NT2/D1 (cell line): Measurements from ENCODE around the gene TARS2.

Source experiments
- DNase-seq: peaks from one replicate; pipeline ENCODE4 v3.0.0-alpha.2; 2011; ENCODE audit warnings: low read depth, low spot score
- H3K27me3 ChIP-seq: 2 replicates; pipeline ENCODE4 v1.6.0; 2011; ENCODE audit warnings: mild to moderate bottlenecking; ENCODE audit not compliant: insufficient read length, insufficient read depth
- H3K36me3 ChIP-seq: 2 replicates; pipeline ENCODE4 v1.6.1; 2011; ENCODE audit warnings: mild to moderate bottlenecking, low read length, mixed read lengths; ENCODE audit not compliant: insufficient read depth, insufficient read length
- H3K4me1 ChIP-seq: 2 replicates; pipeline ENCODE4 v1.5.1; 2011; ENCODE audit not compliant: insufficient read depth, insufficient read length
- H3K4me3 ChIP-seq: 2 replicates; pipeline ENCODE4 v1.5.1; 2011; ENCODE audit warnings: low read depth; ENCODE audit not compliant: insufficient read length
- H3K9ac ChIP-seq: 2 replicates; pipeline ENCODE4 v1.6.0; 2011; ENCODE audit warnings: low read depth; ENCODE audit not compliant: insufficient read length
- H3K9me3 ChIP-seq: 2 replicates; pipeline ENCODE4 v1.5.1; 2011; ENCODE audit warnings: mild to moderate bottlenecking, low read length; ENCODE audit not compliant: insufficient read depth
- SUZ12 ChIP-seq: IDR thresholded peaks from 2 replicates; pipeline ENCODE4 v1.6.1; 2011; ENCODE audit not compliant: insufficient read length, insufficient read depth; ENCODE audit errors: extremely low read depth
- YY1 ChIP-seq: IDR thresholded peaks from 2 replicates; pipeline ENCODE4 v1.6.1; 2011; ENCODE audit not compliant: insufficient read length, insufficient read depth
- ZNF274 ChIP-seq: IDR thresholded peaks from 2 replicates; pipeline ENCODE4 v1.6.1; 2011; ENCODE audit warnings: mild to moderate bottlenecking, low read depth, low read length

The TARS2 gene

GRCh38 chr1:150472601-150473200 is 14.5 kb upstream of the TARS2 start:
- H3K9me3 ChIP-seq, result no peaks in the 10 kb centered on the region
- peaks cover 41% of the 10 kb centered on the region for H3K36me3 ChIP-seq
- H3K4me3 ChIP-seq, result no peak overlapping the region
- H3K27me3 ChIP-seq, result no peaks in the 10 kb centered on the region
- no peak for DNase-seq
- peaks cover 13% of the 10 kb centered on the region for H3K4me1 ChIP-seq
- peak overlapping the region; percentile 3 for H3K9ac ChIP-seq
- no peak for TF ChIP-seq SUZ12
- TF ChIP-seq YY1, result no peak
- no peak for TF ChIP-seq ZNF274

- Histone ChIP-seq H3K4me3 (no peak overlapping the region), H3K9ac (no peak overlapping the region), H3K36me3 (peaks cover 33% of the 10 kb centered on the region), H3K27me3 (no peaks in the 10 kb centered on the region), H3K4me1 (peaks cover 13% of the 10 kb centered on the region), H3K9me3 (no peaks in the 10 kb centered on the region)
- no peak for DNase-seq
- TF ChIP-seq ZNF274, result no peak
- TF ChIP-seq YY1, result no peak
- no peak for TF ChIP-seq SUZ12
Measured at GRCh38 chr1:150473659-150474058, 13.6 kb upstream of the TARS2 start.

- no peak for DNase-seq
- peaks cover 13% of the 10 kb centered on the region for H3K4me1 ChIP-seq
Measured at GRCh38 chr1:150474869-150475268, 12.3 kb upstream of the TARS2 start.

GRCh38 chr1:150476754-150477153 is 10.5 kb upstream of the TARS2 start:
- Histone ChIP-seq H3K9ac (no peak overlapping the region), H3K27me3 (no peaks in the 10 kb centered on the region), H3K36me3 (peaks cover 15% of the 10 kb centered on the region), H3K4me1 (peaks cover 11% of the 10 kb centered on the region), H3K4me3 (no peak overlapping the region), H3K9me3 (no peaks in the 10 kb centered on the region)
- TF ChIP-seq SUZ12 (no peak), YY1 (no peak), ZNF274 (no peak)
- no peak for DNase-seq

More at GRCh38 chr1:150474869-150475268, 12.3 kb upstream of the TARS2 start:
- Histone ChIP-seq H3K9me3 (no peaks in the 10 kb centered on the region), H3K4me3 (no peak overlapping the region), H3K36me3 (peaks cover 33% of the 10 kb centered on the region), H3K27me3 (no peaks in the 10 kb centered on the region), H3K9ac (no peak overlapping the region)
- TF ChIP-seq ZNF274, result no peak
- TF ChIP-seq YY1, result no peak
- no peak for TF ChIP-seq SUZ12

GRCh38 chr1:150477320-150477719 is 9.9 kb upstream of the TARS2 start:
- Histone ChIP-seq H3K36me3 (peaks cover 10% of the 10 kb centered on the region), H3K27me3 (no peaks in the 10 kb centered on the region), H3K4me1 (peaks cover 7% of the 10 kb centered on the region), H3K9ac (no peak overlapping the region), H3K4me3 (no peak overlapping the region), H3K9me3 (no peaks in the 10 kb centered on the region)
- no peak for DNase-seq
- TF ChIP-seq ZNF274, result no peak
- no peak for TF ChIP-seq SUZ12
- no peak for TF ChIP-seq YY1

- no peak for DNase-seq
- Histone ChIP-seq H3K27me3 (no peaks in the 10 kb centered on the region), H3K9ac (no peak overlapping the region), H3K4me3 (no peak overlapping the region), H3K36me3 (peaks cover 6% of the 10 kb centered on the region), H3K4me1 (peaks cover 3% of the 10 kb centered on the region), H3K9me3 (no peaks in the 10 kb centered on the region)
- TF ChIP-seq SUZ12, result no peak
- no peak for TF ChIP-seq ZNF274
- no peak for TF ChIP-seq YY1
Measured at GRCh38 chr1:150477733-150478132, 9.5 kb upstream of the TARS2 start.

- H3K9ac ChIP-seq, result no peak overlapping the region
- H3K9me3 ChIP-seq, result no peaks in the 10 kb centered on the region
- no peak overlapping the region for H3K4me3 ChIP-seq
- no peak for TF ChIP-seq YY1
- no peak for TF ChIP-seq SUZ12
- TF ChIP-seq ZNF274, result no peak
- H3K4me1 ChIP-seq, result no peaks in the 10 kb centered on the region
- DNase-seq, result no peak
- no peaks in the 10 kb centered on the region for H3K36me3 ChIP-seq
- no peaks in the 10 kb centered on the region for H3K27me3 ChIP-seq
Measured at GRCh38 chr1:150479370-150479769, 7.8 kb upstream of the TARS2 start.
